DND-41 (cell line): ENCODE results near the gene PACS1.

Experiments
- EZH2 ChIP-seq: IDR thresholded peaks from 3 replicates; pipeline ENCODE4 v1.6.1; 2012; ENCODE audit warnings: borderline replicate concordance, low read depth, mild to moderate bottlenecking, moderate library complexity, low read length, inconsistent platforms; ENCODE audit not compliant: severe bottlenecking
- TF ChIP-seq, protein P1 (sequence below): IDR thresholded peaks from 2 replicates; pipeline ENCODE4 v1.5.1; 2012; ENCODE audit warnings: borderline replicate concordance, low read length, moderate library complexity, mild to moderate bottlenecking; ENCODE audit not compliant: poor library complexity, severe bottlenecking; ENCODE audit errors: extremely low read depth

GRCh38 chr11:66081505-66081904, 11.4 kb downstream of the PACS1 start:
- TF ChIP-seq EZH2: no peak
- TF ChIP-seq, protein P1, sequence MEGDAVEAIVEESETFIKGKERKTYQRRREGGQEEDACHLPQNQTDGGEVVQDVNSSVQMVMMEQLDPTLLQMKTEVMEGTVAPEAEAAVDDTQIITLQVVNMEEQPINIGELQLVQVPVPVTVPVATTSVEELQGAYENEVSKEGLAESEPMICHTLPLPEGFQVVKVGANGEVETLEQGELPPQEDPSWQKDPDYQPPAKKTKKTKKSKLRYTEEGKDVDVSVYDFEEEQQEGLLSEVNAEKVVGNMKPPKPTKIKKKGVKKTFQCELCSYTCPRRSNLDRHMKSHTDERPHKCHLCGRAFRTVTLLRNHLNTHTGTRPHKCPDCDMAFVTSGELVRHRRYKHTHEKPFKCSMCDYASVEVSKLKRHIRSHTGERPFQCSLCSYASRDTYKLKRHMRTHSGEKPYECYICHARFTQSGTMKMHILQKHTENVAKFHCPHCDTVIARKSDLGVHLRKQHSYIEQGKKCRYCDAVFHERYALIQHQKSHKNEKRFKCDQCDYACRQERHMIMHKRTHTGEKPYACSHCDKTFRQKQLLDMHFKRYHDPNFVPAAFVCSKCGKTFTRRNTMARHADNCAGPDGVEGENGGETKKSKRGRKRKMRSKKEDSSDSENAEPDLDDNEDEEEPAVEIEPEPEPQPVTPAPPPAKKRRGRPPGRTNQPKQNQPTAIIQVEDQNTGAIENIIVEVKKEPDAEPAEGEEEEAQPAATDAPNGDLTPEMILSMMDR: no peak
